ENCODE measurements around the gene TMEM11. TPM values are rescaled to one million over a fixed set of nuclear protein-coding genes. Genes with fewer than 3 reads are reported as not detected.

TMEM11 gene
- total and polyA plus RNA-seq, 2 of the 4 experiments (the other 2 are of a cell fraction) = 19.9 to 44.7 TPM

DNA sequence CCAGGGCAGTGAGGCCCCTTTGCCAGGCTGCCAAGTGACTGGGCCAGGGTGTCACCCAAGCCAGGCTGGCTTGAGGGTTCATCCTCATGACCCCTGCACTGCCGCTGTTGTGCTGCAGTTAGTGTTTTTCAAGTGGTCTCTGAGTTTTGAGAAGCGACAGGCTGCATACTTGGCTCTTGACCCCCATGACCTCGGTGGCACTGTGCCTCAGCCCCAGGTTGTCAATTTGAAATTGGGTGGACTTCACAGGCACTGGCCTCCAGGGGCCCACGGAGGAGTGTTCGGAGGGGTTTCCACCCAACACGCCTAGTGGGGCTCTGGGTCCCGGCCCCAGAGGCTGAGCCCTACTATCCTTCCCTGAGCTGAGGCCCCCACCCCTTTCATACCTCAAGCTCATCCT lies 44.5 kb downstream of the TMEM11 start:
- CTCF ChIA-PET = no interaction called here
- no peak overlapping the region for H2AK9ac ChIP-seq (replicated peaks; ENCODE audit: low read depth, low read length, poor library complexity)
- POLR2A ChIA-PET (ENCODE audit: unreplicated experiment) = no interaction called here
- TF ChIP-seq, protein P1, sequence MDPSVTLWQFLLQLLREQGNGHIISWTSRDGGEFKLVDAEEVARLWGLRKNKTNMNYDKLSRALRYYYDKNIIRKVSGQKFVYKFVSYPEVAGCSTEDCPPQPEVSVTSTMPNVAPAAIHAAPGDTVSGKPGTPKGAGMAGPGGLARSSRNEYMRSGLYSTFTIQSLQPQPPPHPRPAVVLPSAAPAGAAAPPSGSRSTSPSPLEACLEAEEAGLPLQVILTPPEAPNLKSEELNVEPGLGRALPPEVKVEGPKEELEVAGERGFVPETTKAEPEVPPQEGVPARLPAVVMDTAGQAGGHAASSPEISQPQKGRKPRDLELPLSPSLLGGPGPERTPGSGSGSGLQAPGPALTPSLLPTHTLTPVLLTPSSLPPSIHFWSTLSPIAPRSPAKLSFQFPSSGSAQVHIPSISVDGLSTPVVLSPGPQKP (IDR thresholded peaks at IDR 0.05; ENCODE audit: borderline replicate concordance, low read depth, low read length) = no peak
- TF ChIP-seq MAFK (IDR thresholded peaks at IDR 0.05; ENCODE audit: low read depth, low read length) (no peak), MAZ (IDR thresholded peaks at IDR 0.05; ENCODE audit: borderline replicate concordance, low read depth, low read length) (no peak), POLR2A (IDR thresholded peaks at IDR 0.05; ENCODE audit: low read depth, low read length) (no peak), MXI1 (IDR thresholded peaks at IDR 0.05; ENCODE audit: borderline replicate concordance, low read depth, low read length) (no peak), BHLHE40 (IDR thresholded peaks at IDR 0.05; ENCODE audit: low read depth, low read length) (no peak), RCOR1 (IDR thresholded peaks at IDR 0.05; ENCODE audit: insufficient replicate concordance, low read length) (no peak), CEBPB (IDR thresholded peaks at IDR 0.05; ENCODE audit: low read depth, low read length) (no peak), NFE2L2 (IDR thresholded peaks at IDR 0.05; ENCODE audit: low read depth, low read length) (no peak), RFX5 (IDR thresholded peaks at IDR 0.05; ENCODE audit: low read depth, low read length) (no peak)
- TF ChIP-seq, protein P2, sequence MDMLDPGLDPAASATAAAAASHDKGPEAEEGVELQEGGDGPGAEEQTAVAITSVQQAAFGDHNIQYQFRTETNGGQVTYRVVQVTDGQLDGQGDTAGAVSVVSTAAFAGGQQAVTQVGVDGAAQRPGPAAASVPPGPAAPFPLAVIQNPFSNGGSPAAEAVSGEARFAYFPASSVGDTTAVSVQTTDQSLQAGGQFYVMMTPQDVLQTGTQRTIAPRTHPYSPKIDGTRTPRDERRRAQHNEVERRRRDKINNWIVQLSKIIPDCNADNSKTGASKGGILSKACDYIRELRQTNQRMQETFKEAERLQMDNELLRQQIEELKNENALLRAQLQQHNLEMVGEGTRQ (IDR thresholded peaks at IDR 0.05; ENCODE audit: low read depth, low read length) = no peak
- peaks cover 17% of the 10 kb centered on the region; the same call in 1 of the 2 replicates for H3K9me1 ChIP-seq (ENCODE audit: insufficient read depth, low read length)
- no peak for ATAC-seq (ENCODE audit: low read depth)
- no peak overlapping the region for H2AFZ ChIP-seq (replicated peaks; ENCODE audit: low read length, poor library complexity)
- H2BK15ac ChIP-seq (ENCODE audit: low read depth, low read length) = no peak overlapping the region
- H3K79me1 ChIP-seq (ENCODE audit: low read depth in 1 of 2, low read length in 2 of 2) = peaks cover 16 to 17% of the 10 kb centered on the region in 2 experiments
- H3K9me3 ChIP-seq (ENCODE audit: control insufficient read depth, insufficient read depth, low read length) = no peaks in the 10 kb centered on the region
- H2AK5ac ChIP-seq (ENCODE audit: low read depth, low read length) = no peak overlapping the region
- peaks cover 3% of the 10 kb centered on the region; the same call in 1 of the 2 replicates for H3K36me3 ChIP-seq (ENCODE audit: control insufficient read depth, insufficient read depth, low read length)
- H4K5ac ChIP-seq (ENCODE audit: low read depth, low read length) = no peak overlapping the region
- H4K8ac ChIP-seq (ENCODE audit: low read depth in 2 of 2, low read length in 2 of 2) = no peak overlapping the region
- H3K4me2 ChIP-seq (ENCODE audit: low read depth, low read length) = no peak overlapping the region
- DNase-seq = no peak
- H3K9ac ChIP-seq (ENCODE audit: low read depth, low read length) = no peak overlapping the region
- no peak overlapping the region for H3K56ac ChIP-seq (ENCODE audit: extremely low read depth, insufficient read depth, low read length)
- no peak overlapping the region for H4K91ac ChIP-seq (ENCODE audit: insufficient read depth, low read depth, low read length)
- no peak overlapping the region for H2BK5ac ChIP-seq (ENCODE audit: low read depth, low read length, poor library complexity, severe bottlenecking)
- no peak overlapping the region for H3K27ac ChIP-seq (ENCODE audit: insufficient read depth, low read length)
- intact Hi-C loops (cut with micrococcal nuclease) = loop anchor here (5.0 kb wide), 1 partner anchor 43 kb away; the partner anchor contains the start of gene TMEM11
- H3K14ac ChIP-seq (replicated peaks; ENCODE audit: low read depth, low read length) = no peak overlapping the region
- no peak overlapping the region for H3K4ac ChIP-seq (ENCODE audit: low read depth, low read length)
- H3K18ac ChIP-seq (ENCODE audit: low read depth, low read length) = no peak overlapping the region
- WGBS, 2 experiments (ENCODE audit: extremely low coverage in 2 of 2, insufficient read length in 1 of 2) = 63% methylated on average over 3 of the region's 7 CpGs; no CpG with 5 or more reads in 1 of the 2 experiments
- BruUV-seq (replicated peaks) = no TSS peak
- no peaks in the 10 kb centered on the region for H3K27me3 ChIP-seq (ENCODE audit: control insufficient read depth, insufficient read depth, low read length)
- H2BK120ac ChIP-seq (ENCODE audit: low read depth, low read length) = no peak overlapping the region
- no peak overlapping the region for H3K23ac ChIP-seq (ENCODE audit: low read depth, low read length)
- in situ Hi-C loops (cut with MboI; ENCODE audit: low sequenced_read_pairs) = no loop called here
- H2BK20ac ChIP-seq (ENCODE audit: low read depth, low read length) = no peak overlapping the region
- H3K4me3 ChIP-seq (ENCODE audit: insufficient read depth, low read depth, low read length) = no peak overlapping the region
- no peaks in the 10 kb centered on the region for H4K20me1 ChIP-seq (ENCODE audit: insufficient read depth, low read length)
- H3K4me1 ChIP-seq (ENCODE audit: control insufficient read depth, insufficient read depth, low read length) = peaks cover 14% of the 10 kb centered on the region
- dilution Hi-C loops (cut with HindIII; ENCODE audit: low sequenced_read_pairs, unreplicated experiment) = no loop called here

Data from IMR-90 (cell line).